Measurements from ENCODE around the gene FOXK1. TPM values are rescaled to one million over a fixed set of nuclear protein-coding genes. Genes with fewer than 3 reads are reported as not detected.
A peak's percentile ranks its signal among the peaks of the same experiment; 100 is the strongest.

The FOXK1 gene
- total RNA-seq, 2 donors from 2014 or later, result 37.1 to 40.5 TPM

DNA sequence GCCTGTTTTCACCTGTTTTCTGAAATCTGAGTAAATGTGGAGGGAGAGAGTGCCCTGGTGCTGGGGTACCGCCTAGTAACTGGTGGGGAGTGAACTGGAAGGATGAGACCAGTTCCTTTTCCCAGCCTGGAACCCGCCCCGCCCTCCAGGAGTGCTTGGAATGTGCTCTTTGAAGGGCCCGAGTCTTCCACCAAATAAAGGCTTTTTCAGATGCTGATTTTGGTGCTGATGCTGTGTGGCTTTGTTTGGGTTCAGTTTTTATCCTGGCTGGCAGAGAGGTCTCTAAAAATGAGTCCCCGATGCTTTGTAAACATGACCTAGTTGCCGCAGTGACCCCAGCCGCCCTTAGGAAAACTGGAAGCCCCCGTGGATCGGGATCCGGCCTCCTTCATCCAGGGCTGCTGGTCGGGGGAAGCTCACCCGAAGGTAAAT is 25.9 kb downstream of the FOXK1 start:
- ATAC-seq, result no peak
- H3K36me3 Mint-ChIP-seq, result peaks cover 0 to 9% of the 10 kb centered on the region in 2 donors
- no peaks in the 10 kb centered on the region for H3K9me3 Mint-ChIP-seq
- no peak overlapping the region for H3K27ac Mint-ChIP-seq
- no peak for DNase-seq (ENCODE audit: low spot score in 2 of 2)

GRCh38 chr7:4709187-4709586 is 27.1 kb downstream of the FOXK1 start:
- no peak overlapping the region for H3K27ac Mint-ChIP-seq
- no peaks in the 10 kb centered on the region for H3K9me3 Mint-ChIP-seq
- no peak for ATAC-seq
- peaks cover 0 to 9% of the 10 kb centered on the region in 2 donors for H3K36me3 Mint-ChIP-seq
- DNase-seq (ENCODE audit: low spot score in 2 of 2), result no peak

- Mint-ChIP-seq H3K36me3 (peaks cover 0 to 16% of the 10 kb centered on the region in 2 donors), H3K9me3 (no peaks in the 10 kb centered on the region), H3K27ac (peak overlapping the region; percentile 27 to 54)
- ATAC-seq (no peak), DNase-seq (ENCODE audit: low spot score in 2 of 2) (no peak)
Observed at GRCh38 chr7:4711093-4711492, 29.0 kb downstream of the FOXK1 start.

DNA sequence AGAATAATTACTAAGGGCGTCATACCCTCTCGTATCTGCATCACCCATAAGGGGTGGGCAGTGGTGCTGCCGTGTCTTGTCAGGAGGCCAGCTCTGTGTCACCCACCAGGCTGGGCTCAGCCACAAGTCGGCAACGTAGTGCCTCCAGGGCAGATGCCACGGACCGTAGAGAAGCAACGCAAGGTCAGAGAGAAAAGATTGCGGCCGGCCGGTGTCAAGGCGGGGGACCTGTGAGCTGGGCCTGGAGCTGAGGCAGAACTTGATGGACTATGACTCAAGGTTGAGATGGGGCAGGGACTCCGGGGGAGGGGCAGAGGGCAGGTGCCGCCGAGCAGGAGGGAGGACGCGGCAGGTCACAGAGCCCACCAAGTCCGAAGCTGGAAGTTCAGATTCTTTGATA is 29.5 kb downstream of the FOXK1 start:
- Mint-ChIP-seq H3K9me3 (no peaks in the 10 kb centered on the region), H3K36me3 (peaks cover 0 to 16% of the 10 kb centered on the region in 2 donors), H3K27ac (peak overlapping the region in 1 of 2 donors; percentile 54)
- no peak for DNase-seq (ENCODE audit: low spot score in 2 of 2)
- ATAC-seq, result no peak

- no peak for DNase-seq (ENCODE audit: low spot score in 2 of 2)
- ATAC-seq, result peak; percentile 40 to 75
- Mint-ChIP-seq H3K9me3 (no peaks in the 10 kb centered on the region), H3K36me3 (peaks cover 0 to 16% of the 10 kb centered on the region in 2 donors), H3K27ac (no peak overlapping the region)
Observed at GRCh38 chr7:4712281-4713182, 30.4 kb downstream of the FOXK1 start.

GRCh38 chr7:4713183-4713784 is 31.2 kb downstream of the FOXK1 start:
- peaks cover 0 to 16% of the 10 kb centered on the region in 2 donors for H3K36me3 Mint-ChIP-seq
- no peak for DNase-seq (ENCODE audit: low spot score in 2 of 2)
- H3K9me3 Mint-ChIP-seq, result no peaks in the 10 kb centered on the region
- ATAC-seq, result no peak
- peak overlapping the region in 1 of 2 donors; percentile 22 for H3K27ac Mint-ChIP-seq

DNA sequence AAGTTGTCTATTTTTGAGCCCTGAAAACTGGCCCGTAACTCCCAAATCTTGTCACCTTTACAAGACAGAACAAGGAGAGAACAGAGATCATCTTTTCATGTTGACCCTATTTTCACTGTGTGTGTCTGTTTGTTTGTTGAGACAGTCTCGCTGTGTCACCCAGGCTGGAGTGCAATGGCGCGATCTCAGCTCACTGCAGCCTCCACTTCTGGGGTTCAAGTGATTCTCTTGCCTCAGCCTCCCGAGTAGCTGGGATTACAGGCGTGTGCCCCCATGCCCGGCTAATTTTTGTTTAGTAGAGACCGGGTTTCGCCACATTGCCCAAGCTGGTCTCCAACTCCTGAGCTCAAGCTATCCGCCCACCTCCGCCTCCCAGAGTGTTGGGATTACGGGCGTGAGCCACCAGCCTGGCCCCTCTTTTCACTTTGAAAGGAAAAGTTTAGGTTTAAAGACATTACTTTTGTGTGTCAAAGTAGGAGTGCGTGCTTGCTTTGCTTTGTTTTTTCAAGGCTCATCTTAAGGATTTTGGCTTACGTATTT is 32.1 kb downstream of the FOXK1 start:
- Mint-ChIP-seq H3K27ac (no peak overlapping the region), H3K9me3 (no peaks in the 10 kb centered on the region), H3K36me3 (peaks cover 0 to 16% of the 10 kb centered on the region in 2 donors)
- no peak for DNase-seq (ENCODE audit: low spot score in 2 of 2)
- ATAC-seq, result no peak

GRCh38 chr7:4714767-4715409 is 32.8 kb downstream of the FOXK1 start:
- H3K36me3 Mint-ChIP-seq, result peaks cover 0 to 16% of the 10 kb centered on the region in 2 donors
- DNase-seq (ENCODE audit: low spot score in 2 of 2) (no peak), ATAC-seq (no peak)
- no peak overlapping the region for H3K27ac Mint-ChIP-seq
- H3K9me3 Mint-ChIP-seq, result no peaks in the 10 kb centered on the region

GRCh38 chr7:4715410-4715776 is 33.3 kb downstream of the FOXK1 start:
- ATAC-seq, result no peak
- Mint-ChIP-seq H3K36me3 (peaks cover 0 to 16% of the 10 kb centered on the region in 2 donors), H3K27ac (no peak overlapping the region), H3K9me3 (no peaks in the 10 kb centered on the region)
- DNase-seq (ENCODE audit: low spot score in 2 of 2), result no peak

GRCh38 chr7:4716946-4717795 is 35.1 kb downstream of the FOXK1 start:
- H3K36me3 Mint-ChIP-seq, result peaks cover 0 to 7% of the 10 kb centered on the region in 2 donors
- peak overlapping the region in 1 of 2 donors; percentile 47 for H3K27ac Mint-ChIP-seq
- no peaks in the 10 kb centered on the region for H3K9me3 Mint-ChIP-seq
- ATAC-seq (no peak), DNase-seq (ENCODE audit: low spot score in 2 of 2) (no peak)

DNA sequence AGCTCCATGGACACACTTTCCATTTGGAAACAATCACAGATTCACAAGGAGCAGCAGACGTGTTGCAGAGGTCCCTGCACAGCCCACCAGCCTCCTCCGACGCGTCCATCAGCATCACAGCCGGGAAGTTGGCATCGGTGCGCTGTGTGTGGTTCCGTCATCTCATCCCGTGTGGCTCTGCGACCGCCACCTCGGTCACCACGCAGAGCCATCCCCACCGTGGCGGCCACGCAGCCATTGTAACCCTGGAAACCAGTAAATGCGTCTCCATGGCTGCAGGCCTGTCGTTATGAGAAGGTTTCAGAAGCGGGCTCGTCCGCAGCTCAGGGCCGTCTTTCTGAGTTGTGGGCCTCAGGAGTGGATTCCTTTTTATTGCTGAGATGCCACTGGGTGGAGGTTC is 36.0 kb downstream of the FOXK1 start:
- H3K9me3 Mint-ChIP-seq, result no peaks in the 10 kb centered on the region

DNA sequence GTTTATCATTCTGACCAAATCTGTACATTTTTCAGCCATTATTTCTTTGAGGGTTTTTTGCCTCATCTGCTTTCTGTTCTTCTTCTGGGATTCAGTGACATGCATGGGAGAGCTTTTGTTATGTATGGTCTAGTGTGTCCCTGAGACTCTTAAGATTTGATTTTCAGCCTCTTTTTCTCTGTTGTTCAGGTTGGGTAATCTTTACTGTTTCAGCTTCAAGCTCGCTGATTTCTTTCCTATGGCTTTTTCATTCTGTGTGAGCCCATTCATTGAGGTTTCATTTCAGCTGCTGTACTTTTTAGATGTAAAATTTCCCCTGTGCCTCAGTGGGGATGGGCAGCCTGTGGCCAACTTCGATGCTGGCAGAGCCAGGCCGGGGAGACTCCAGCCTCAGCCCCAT is 38.1 kb downstream of the FOXK1 start:
- H3K36me3 Mint-ChIP-seq, result peaks cover 0 to 2% of the 10 kb centered on the region in 2 donors
- H3K27ac Mint-ChIP-seq, result peak overlapping the region in 1 of 2 donors; percentile 20
- DNase-seq (ENCODE audit: low spot score in 2 of 2) (no peak), ATAC-seq (no peak)
- no peaks in the 10 kb centered on the region for H3K9me3 Mint-ChIP-seq

More for the DNA sequence above, 36.0 kb downstream of the FOXK1 start:
- DNase-seq (ENCODE audit: low spot score in 2 of 2) (no peak), ATAC-seq (no peak)
- H3K27ac Mint-ChIP-seq, result no peak overlapping the region
- H3K36me3 Mint-ChIP-seq, result peaks cover 0 to 7% of the 10 kb centered on the region in 2 donors

GRCh38 chr7:4722308-4722707 is 40.2 kb downstream of the FOXK1 start:
- Mint-ChIP-seq H3K27ac (no peak overlapping the region), H3K36me3 (no peaks in the 10 kb centered on the region), H3K9me3 (no peaks in the 10 kb centered on the region)
- ATAC-seq (no peak), DNase-seq (ENCODE audit: low spot score in 2 of 2) (no peak)

- no peak for DNase-seq (ENCODE audit: low spot score in 2 of 2)
- Mint-ChIP-seq H3K36me3 (no peaks in the 10 kb centered on the region), H3K27ac (no peak overlapping the region), H3K9me3 (no peaks in the 10 kb centered on the region)
- ATAC-seq, result no peak
Observed at GRCh38 chr7:4722960-4723630, 41.0 kb downstream of the FOXK1 start.

- H3K36me3 Mint-ChIP-seq, result no peaks in the 10 kb centered on the region
Observed at GRCh38 chr7:4724648-4725013, 42.5 kb downstream of the FOXK1 start.

More at GRCh38 chr7:4724648-4725013, 42.5 kb downstream of the FOXK1 start:
- Mint-ChIP-seq H3K27ac (peak overlapping the region in 1 of 2 donors; percentile 90), H3K9me3 (no peaks in the 10 kb centered on the region)
- ATAC-seq, result peak; percentile 14 to 17
- DNase-seq (ENCODE audit: low spot score in 2 of 2), result peak in 1 of 2 donors; percentile 13

All from activated naive CD4-positive, alpha-beta T cell treated with anti-CD3 and anti-CD28 coated beads, Interleukin-2, amount 50 U/mL, for 72 hours (primary cell).